B cell (primary cell): ENCODE measurements around the gene KRT71. TPM values are rescaled to one million over a fixed set of nuclear protein-coding genes. Genes with fewer than 3 reads are reported as not detected.

Experiments used
- ATAC-seq: fragments of 200-7000 bp; cut with Tn5 transposase; one replicate; pipeline ENCODE4 v1.10.0; 2021; ENCODE audit warnings: low read depth, mild to moderate bottlenecking, moderate number of reproducible peaks, moderate library complexity
- CTCF ChIA-PET: fragments of 350-600 bp; sonication (Branson Sonifier 250); formaldehyde crosslinking; loops from one replicate; lab custom pipeline; 2021; ENCODE audit warnings: antibody characterized with exemption, inconsistent platforms; lab: Charles Lee
- POLR2A ChIA-PET: fragments of 350-600 bp; sonication (Branson Sonifier 250); formaldehyde crosslinking; loops from one replicate; lab custom pipeline; 2021; ENCODE audit warnings: antibody characterized with exemption; lab: Charles Lee
- DNase-seq: peaks from one replicate; pipeline ENCODE4 v3.0.0; 2013
- H2AFZ ChIP-seq: 2 replicates; pipeline ENCODE4 v1.6.1; 2012; ENCODE audit warnings: mild to moderate bottlenecking, low read depth, low read length; ENCODE audit not compliant: insufficient read depth, poor library complexity, severe bottlenecking
- H3K27ac ChIP-seq, 2 donors: 1 replicate in 1 of 2; 2 replicates in 1 of 2; pipeline ENCODE4 v1.5.1; 2012 to 2013; ENCODE audit warnings: low read length in 2 of 2, mild to moderate bottlenecking in 2 of 2, moderate library complexity in 1 of 2
- H3K27me3 ChIP-seq, 4 experiments: fragments of 200-600 bp in 1 of 4; sonication (generic) in 1 of 4; replicated peaks in 1 of 4; 1 replicate in 2 of 4; 2 replicates in 2 of 4; pipeline versions ENCODE4 v1.6.1 to v1.7.0; 2013 to 2016; ENCODE audit warnings: low read length in 3 of 4, mild to moderate bottlenecking in 2 of 4, mixed read lengths in 1 of 4, moderate library complexity in 1 of 4; ENCODE audit not compliant: insufficient read depth in 4 of 4, control insufficient read depth in 3 of 4; ENCODE audit errors: control extremely low read depth in 1 of 4
- H3K36me3 ChIP-seq, 2 experiments: replicated peaks in 1 of 2; 1 replicate in 1 of 2; 2 replicates in 1 of 2; pipeline versions ENCODE4 v1.6.1 to v1.7.1; 2013; ENCODE audit warnings: low read length in 1 of 2; ENCODE audit not compliant: insufficient read depth in 2 of 2, control insufficient read depth in 1 of 2; ENCODE audit errors: control extremely low read depth in 1 of 2, extremely low read depth in 1 of 2
- H3K4me1 ChIP-seq, 2 donors: fragments of 200-600 bp in 1 of 2; sonication (generic) in 1 of 2; 1 replicate in 1 of 2; 2 replicates in 1 of 2; pipeline versions ENCODE4 v1.5.1 to v1.6.1; 2013 to 2017; ENCODE audit warnings: low read length in 2 of 2; ENCODE audit not compliant: control insufficient read depth in 2 of 2, insufficient read depth in 2 of 2
- H3K4me2 ChIP-seq: replicated peaks from 2 replicates; pipeline ENCODE3; 2012; ENCODE audit warnings: mild to moderate bottlenecking, low read depth, low read length; ENCODE audit not compliant: poor library complexity, severe bottlenecking
- H3K4me3 ChIP-seq, 5 experiments: fragments of 200-600 bp in 1 of 5; sonication (generic) in 1 of 5; 1 replicate in 3 of 5; 2 replicates in 2 of 5; pipeline versions ENCODE4 v1.5.1 to v1.7.0; 2011 to 2016; ENCODE audit warnings: low read length in 4 of 5, mild to moderate bottlenecking in 4 of 5, low read depth in 2 of 5, control low read depth in 1 of 5, moderate library complexity in 1 of 5; ENCODE audit not compliant: insufficient read depth in 1 of 5; ENCODE audit errors: control extremely low read depth in 1 of 5, extremely low read depth in 1 of 5
- H3K79me2 ChIP-seq: fragments of 200-600 bp; sonication (generic); one replicate; pipeline ENCODE4 v1.6.0; 2016; ENCODE audit warnings: low read length; ENCODE audit not compliant: control insufficient read depth, insufficient read depth
- H3K9ac ChIP-seq: fragments of 200-600 bp; sonication (generic); 2 replicates; pipeline ENCODE4 v1.6.1; 2017; ENCODE audit warnings: mild to moderate bottlenecking, low read length, moderate library complexity
- H3K9me3 ChIP-seq, 3 donors: one replicate each; pipeline versions ENCODE4 v1.6.1 to v1.7.1; 2013; ENCODE audit warnings: low read length in 2 of 3; ENCODE audit not compliant: control insufficient read depth in 2 of 3, insufficient read depth in 1 of 3; ENCODE audit errors: control extremely low read depth in 1 of 3
- H4K20me1 ChIP-seq: 2 replicates; pipeline ENCODE4 v1.6.0; 2012; ENCODE audit warnings: mild to moderate bottlenecking, low read length; ENCODE audit not compliant: insufficient read depth, control insufficient read depth, poor library complexity, severe bottlenecking
- H3K27ac Mint-ChIP-seq: one replicate; pipeline ENCODE4 v1.8.0; 2021; ENCODE audit warnings: mixed read lengths
- H3K27me3 Mint-ChIP-seq: one replicate; pipeline ENCODE4 v1.8.0; 2021; ENCODE audit warnings: mixed read lengths
- H3K4me1 Mint-ChIP-seq: one replicate; pipeline ENCODE4 v1.8.0; 2021; ENCODE audit warnings: mixed read lengths
- H3K4me3 Mint-ChIP-seq: one replicate; pipeline ENCODE4 v1.8.0; 2021; ENCODE audit warnings: mixed read lengths
- H3K9me3 Mint-ChIP-seq: one replicate; pipeline ENCODE4 v1.8.0; 2022; ENCODE audit warnings: mixed read lengths; ENCODE audit not compliant: insufficient read depth
- EZH2 ChIP-seq: IDR thresholded peaks from 2 replicates; pipeline ENCODE4 v1.6.1; 2012; ENCODE audit warnings: borderline replicate concordance, low read depth, mild to moderate bottlenecking, moderate library complexity, low read length; ENCODE audit not compliant: insufficient read depth, poor library complexity, severe bottlenecking
- WGBS: methylation state at CpG from one replicate; pipeline ENCODE4 v1.1.5; 2013; ENCODE audit warnings: missing lambda C conversion rate; ENCODE audit not compliant: insufficient coverage; 5-methylcytosine and 5-hydroxymethylcytosine counted together
- intact Hi-C: fragments of 100-400 bp; cut with micrococcal nuclease; formaldehyde crosslinking; loops from one replicate; pipeline ENCODE4 v1.10.0; 2022
- polyA plus RNA-seq: library from polyadenylated mRNA; depleted of rRNA; stranded (reverse); fragments of >200 nt; gene quantifications from 2 replicates; pipeline ENCODE4 v1.2.3, GENCODE V29; 2012
- total RNA-seq, 2 donors: library from RNA; stranded (reverse); fragments of 120-200 nt in 1 of 2; gene quantifications; 1 replicate in 1 of 2; 2 replicates in 1 of 2; pipeline versions ENCODE4 v1.2.3 to v1.2.4, GENCODE V29; 2013 to 2022
- TF ChIP-seq, protein P1 (sequence below): fragments of 200-600 bp; IDR thresholded peaks from one replicate; pipeline ENCODE4 v1.8.0; 2022; ENCODE audit warnings: antibody characterized with exemption, mild to moderate bottlenecking

KRT71 gene
- total and polyA plus RNA-seq, 2 donors (not counting 1 experiment from before 2014, with no cell fraction given) = not detected

DNA sequence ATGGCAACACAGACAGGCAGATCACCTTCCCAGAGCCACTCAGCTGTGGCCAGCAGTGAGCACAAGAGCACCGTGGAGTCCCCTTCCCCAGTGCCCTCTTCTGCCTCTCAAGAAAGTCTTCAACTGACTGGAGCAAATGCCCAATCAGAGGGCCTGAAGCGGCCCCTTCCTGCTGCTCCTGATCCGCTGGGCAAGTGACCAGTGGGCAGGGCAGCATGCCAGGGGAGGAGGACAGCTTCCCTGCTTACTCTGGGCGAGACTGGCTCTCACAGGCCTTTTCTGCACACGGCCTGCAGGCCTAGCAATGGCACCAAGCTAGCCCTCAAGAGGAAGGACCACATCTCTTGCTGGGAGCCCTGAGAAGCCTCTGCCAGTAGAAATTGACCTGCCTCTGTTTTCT lies 890 bp downstream of the KRT71 start:
- Mint-ChIP-seq H3K4me1 (no peaks in the 10 kb centered on the region), H3K27ac (no peak overlapping the region), H3K4me3 (no peak overlapping the region), H3K27me3 (peaks cover 23% of the 10 kb centered on the region), H3K9me3 (no peaks in the 10 kb centered on the region)
- no peak overlapping the region for H3K9ac ChIP-seq
- ChIA-PET CTCF (no interaction called here), POLR2A (no interaction called here)
- no peak overlapping the region for H3K27ac ChIP-seq
- no peak for TF ChIP-seq EZH2
- TF ChIP-seq, protein P1, sequence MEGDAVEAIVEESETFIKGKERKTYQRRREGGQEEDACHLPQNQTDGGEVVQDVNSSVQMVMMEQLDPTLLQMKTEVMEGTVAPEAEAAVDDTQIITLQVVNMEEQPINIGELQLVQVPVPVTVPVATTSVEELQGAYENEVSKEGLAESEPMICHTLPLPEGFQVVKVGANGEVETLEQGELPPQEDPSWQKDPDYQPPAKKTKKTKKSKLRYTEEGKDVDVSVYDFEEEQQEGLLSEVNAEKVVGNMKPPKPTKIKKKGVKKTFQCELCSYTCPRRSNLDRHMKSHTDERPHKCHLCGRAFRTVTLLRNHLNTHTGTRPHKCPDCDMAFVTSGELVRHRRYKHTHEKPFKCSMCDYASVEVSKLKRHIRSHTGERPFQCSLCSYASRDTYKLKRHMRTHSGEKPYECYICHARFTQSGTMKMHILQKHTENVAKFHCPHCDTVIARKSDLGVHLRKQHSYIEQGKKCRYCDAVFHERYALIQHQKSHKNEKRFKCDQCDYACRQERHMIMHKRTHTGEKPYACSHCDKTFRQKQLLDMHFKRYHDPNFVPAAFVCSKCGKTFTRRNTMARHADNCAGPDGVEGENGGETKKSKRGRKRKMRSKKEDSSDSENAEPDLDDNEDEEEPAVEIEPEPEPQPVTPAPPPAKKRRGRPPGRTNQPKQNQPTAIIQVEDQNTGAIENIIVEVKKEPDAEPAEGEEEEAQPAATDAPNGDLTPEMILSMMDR = no peak
- no peaks in the 10 kb centered on the region for H3K9me3 ChIP-seq
- H3K4me1 ChIP-seq = no peaks in the 10 kb centered on the region
- H4K20me1 ChIP-seq = no peaks in the 10 kb centered on the region
- H3K27me3 ChIP-seq = peaks cover 0 to 2% (median 0%) of the 10 kb centered on the region in 4 experiments
- H3K79me2 ChIP-seq = no peaks in the 10 kb centered on the region
- WGBS = 62% methylated on average over 5 of the region's 5 CpGs
- no peak overlapping the region for H2AFZ ChIP-seq
- ATAC-seq (no peak), DNase-seq (no peak)
- H3K36me3 ChIP-seq = no peaks in the 10 kb centered on the region
- intact Hi-C loops = no loop called here
- no peak overlapping the region for H3K4me2 ChIP-seq
- no peak overlapping the region for H3K4me3 ChIP-seq

DNA sequence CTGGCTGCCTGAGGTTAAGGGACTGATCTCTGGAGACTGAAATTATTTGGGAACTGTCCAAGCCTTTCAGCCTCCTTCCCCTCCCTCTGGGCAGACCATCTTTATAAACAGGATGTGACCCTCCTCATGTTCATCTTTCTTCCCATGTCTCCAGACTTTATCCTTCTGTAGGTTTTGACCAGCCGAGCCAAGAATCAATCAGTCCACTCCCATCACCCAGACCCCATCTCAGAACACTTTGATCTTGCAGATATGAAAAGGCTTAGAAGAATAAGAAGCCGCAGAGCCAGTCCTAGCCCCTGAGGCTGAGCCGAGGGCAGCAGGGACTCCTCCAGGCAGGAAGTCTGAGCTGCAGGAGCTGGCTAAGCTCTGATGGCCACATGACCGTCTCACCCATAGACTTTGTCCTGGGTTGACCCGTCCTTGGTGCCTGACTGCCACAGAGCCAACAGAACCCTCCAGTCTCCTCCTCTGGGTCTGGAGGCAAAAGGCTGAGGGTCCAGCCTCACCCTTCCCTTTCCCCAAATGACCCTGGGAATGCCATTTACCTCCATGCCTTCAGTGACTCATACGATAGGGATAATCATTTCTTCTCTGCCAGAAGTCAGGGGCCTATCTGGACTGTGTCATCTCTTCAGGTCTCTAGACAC lies 1.6 kb downstream of the KRT71 start:
- intact Hi-C loops = no loop called here

More for the DNA sequence above, 1.6 kb downstream of the KRT71 start:
- H3K9me3 ChIP-seq = no peaks in the 10 kb centered on the region
- no peaks in the 10 kb centered on the region for H3K4me1 Mint-ChIP-seq
- H3K27me3 ChIP-seq = peaks cover 0 to 2% (median 0%) of the 10 kb centered on the region in 4 experiments
- H2AFZ ChIP-seq = no peak overlapping the region
- no peak overlapping the region for H3K27ac ChIP-seq
- no peak overlapping the region for H3K9ac ChIP-seq
- no peaks in the 10 kb centered on the region for H4K20me1 ChIP-seq
- H3K9me3 Mint-ChIP-seq = no peaks in the 10 kb centered on the region
- no peak overlapping the region for H3K4me2 ChIP-seq
- H3K4me3 Mint-ChIP-seq = no peak overlapping the region
- peaks cover 22% of the 10 kb centered on the region for H3K27me3 Mint-ChIP-seq
- ChIA-PET POLR2A (no interaction called here), CTCF (no interaction called here)
- no peaks in the 10 kb centered on the region for H3K79me2 ChIP-seq
- DNase-seq = no peak
- no peak overlapping the region for H3K4me3 ChIP-seq
- ATAC-seq = no peak
- H3K27ac Mint-ChIP-seq = no peak overlapping the region
- H3K4me1 ChIP-seq = no peaks in the 10 kb centered on the region
- 69% methylated on average over 5 of the region's 6 CpGs for WGBS
- TF ChIP-seq, protein P1 = no peak
- no peak for TF ChIP-seq EZH2
- H3K36me3 ChIP-seq = no peaks in the 10 kb centered on the region
